H1 (cell line): ENCODE data around the gene PLA2G1B. TPM values are rescaled to one million over a fixed set of nuclear protein-coding genes. Genes with fewer than 3 reads are reported as not detected.

Experiments used
- BACH1 ChIP-seq: IDR thresholded peaks from 2 replicates; pipeline ENCODE4 v1.6.1; 2012; ENCODE audit warnings: low read length, improper control_type of control experiment
- EP300 ChIP-seq, 2 experiments: IDR thresholded peaks; 1 replicate in 1 of 2; 2 replicates in 1 of 2; pipeline ENCODE4 v1.6.1; 2011 to 2012; ENCODE audit warnings: low read depth in 2 of 2, low read length in 2 of 2, mild to moderate bottlenecking in 2 of 2, borderline replicate concordance in 1 of 2, inconsistent platforms in 1 of 2, moderate library complexity in 1 of 2
- EZH2 ChIP-seq: fragments of 200-600 bp; sonication (generic); IDR thresholded peaks from 2 replicates; pipeline ENCODE4 v1.7.1; 2012; ENCODE audit warnings: low read depth, mild to moderate bottlenecking, moderate library complexity, low read length, inconsistent platforms; ENCODE audit not compliant: severe bottlenecking
- PHF8 ChIP-seq: fragments of 200-600 bp; sonication (generic); conservative IDR thresholded peaks from 2 replicates; pipeline ENCODE4 v1.7.1; 2012; ENCODE audit warnings: low read depth, mild to moderate bottlenecking, inconsistent platforms, low read length, moderate library complexity
- TBP ChIP-seq: IDR thresholded peaks from 2 replicates; pipeline ENCODE4 v1.6.1; 2011; ENCODE audit warnings: low read depth, low read length, improper control_type of control experiment
- polyA plus RNA-seq, 7 experiments: library from polyadenylated mRNA; depleted of rRNA in 3 of 7; stranded (reverse) in 5 of 7; unstranded in 2 of 7; fragments of >200 nt in 5 of 7; fragments of 200-250 nt in 2 of 7; gene quantifications; 1 replicate in 5 of 7; 2 replicates in 1 of 7; 4 replicates in 1 of 7; pipeline versions ENCODE4 v1.2.1 to v1.2.3, GENCODE V29; 2011 to 2013; ENCODE audit warnings: missing spikeins in 2 of 7, mixed read lengths in 2 of 7
- total RNA-seq: library from RNA; stranded (reverse); fragmentation: NEBNext Ultra II Directional; extraction: Animal tissue kit (Norgen Biotek cat#: 25700); gene quantifications from 2 replicates; pipeline ENCODE4 v1.2.1, GENCODE V29; 2021
- TF ChIP-seq, protein P1 (sequence below): IDR thresholded peaks from 2 replicates; pipeline ENCODE4 v1.6.1; 2011; ENCODE audit warnings: low read length, improper control_type of control experiment
- TF ChIP-seq, protein P2 (sequence below): IDR thresholded peaks from 2 replicates; pipeline ENCODE4 v1.6.1; 2011; ENCODE audit warnings: low read depth, mild to moderate bottlenecking, low read length; ENCODE audit not compliant: insufficient read depth

PLA2G1B gene
- total and polyA plus RNA-seq, 2 of the 8 experiments (the other 6 are each of a cell fraction or from before 2014, with no cell fraction given): not detected

GRCh38 chr12:120350576-120351350 lies 23.2 kb upstream of the PLA2G1B start (continued):
- TF ChIP-seq, protein P1, sequence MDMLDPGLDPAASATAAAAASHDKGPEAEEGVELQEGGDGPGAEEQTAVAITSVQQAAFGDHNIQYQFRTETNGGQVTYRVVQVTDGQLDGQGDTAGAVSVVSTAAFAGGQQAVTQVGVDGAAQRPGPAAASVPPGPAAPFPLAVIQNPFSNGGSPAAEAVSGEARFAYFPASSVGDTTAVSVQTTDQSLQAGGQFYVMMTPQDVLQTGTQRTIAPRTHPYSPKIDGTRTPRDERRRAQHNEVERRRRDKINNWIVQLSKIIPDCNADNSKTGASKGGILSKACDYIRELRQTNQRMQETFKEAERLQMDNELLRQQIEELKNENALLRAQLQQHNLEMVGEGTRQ: no peak
- TF ChIP-seq, protein P2, sequence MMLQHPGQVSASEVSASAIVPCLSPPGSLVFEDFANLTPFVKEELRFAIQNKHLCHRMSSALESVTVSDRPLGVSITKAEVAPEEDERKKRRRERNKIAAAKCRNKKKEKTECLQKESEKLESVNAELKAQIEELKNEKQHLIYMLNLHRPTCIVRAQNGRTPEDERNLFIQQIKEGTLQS: no peak
- no peak for TF ChIP-seq EZH2
- no peak for TF ChIP-seq PHF8
- TF ChIP-seq EP300 (IDR thresholded peaks at IDR 0.05; ENCODE audit: borderline replicate concordance in 1 of 2, low read depth in 2 of 2, low read length in 2 of 2): no peak
- no peak for TF ChIP-seq TBP
- no peak for TF ChIP-seq BACH1
